ENCODE measurements around the gene TNS3.

Gene TNS3

DNA sequence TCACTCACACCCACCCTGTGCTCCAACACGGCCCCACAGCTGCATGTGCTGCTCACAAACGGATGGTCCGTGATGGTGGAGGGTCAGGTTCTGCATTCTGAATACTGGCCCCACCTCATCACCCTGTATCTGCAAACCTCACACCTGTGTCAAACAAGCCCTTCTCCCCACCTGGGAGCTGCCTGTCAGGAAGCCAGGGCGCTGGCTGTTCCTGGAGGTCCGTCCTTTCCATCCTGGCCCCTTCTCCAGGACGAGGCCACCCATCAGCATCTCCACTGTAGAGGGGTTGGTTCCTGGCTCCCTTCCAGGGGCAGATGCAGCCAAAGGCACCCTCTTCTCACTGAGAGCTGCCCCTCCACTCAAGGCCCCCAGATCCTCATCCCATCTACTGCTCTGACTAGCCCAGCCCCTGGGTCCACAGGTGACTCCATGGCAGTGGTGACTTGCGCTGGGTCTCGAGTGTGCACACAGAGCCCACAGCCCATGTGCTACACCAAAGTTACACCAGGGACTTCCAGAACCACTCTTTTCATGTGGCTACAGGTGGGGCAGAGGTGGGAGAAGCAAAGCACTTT, 229.4 kb downstream of the TNS3 start:
- DNase-seq (ENCODE audit: low read depth) = no peak
- no peak overlapping the region for H3K4me3 ChIP-seq (ENCODE audit: low read depth, low read length)
- TF ChIP-seq, protein P1, sequence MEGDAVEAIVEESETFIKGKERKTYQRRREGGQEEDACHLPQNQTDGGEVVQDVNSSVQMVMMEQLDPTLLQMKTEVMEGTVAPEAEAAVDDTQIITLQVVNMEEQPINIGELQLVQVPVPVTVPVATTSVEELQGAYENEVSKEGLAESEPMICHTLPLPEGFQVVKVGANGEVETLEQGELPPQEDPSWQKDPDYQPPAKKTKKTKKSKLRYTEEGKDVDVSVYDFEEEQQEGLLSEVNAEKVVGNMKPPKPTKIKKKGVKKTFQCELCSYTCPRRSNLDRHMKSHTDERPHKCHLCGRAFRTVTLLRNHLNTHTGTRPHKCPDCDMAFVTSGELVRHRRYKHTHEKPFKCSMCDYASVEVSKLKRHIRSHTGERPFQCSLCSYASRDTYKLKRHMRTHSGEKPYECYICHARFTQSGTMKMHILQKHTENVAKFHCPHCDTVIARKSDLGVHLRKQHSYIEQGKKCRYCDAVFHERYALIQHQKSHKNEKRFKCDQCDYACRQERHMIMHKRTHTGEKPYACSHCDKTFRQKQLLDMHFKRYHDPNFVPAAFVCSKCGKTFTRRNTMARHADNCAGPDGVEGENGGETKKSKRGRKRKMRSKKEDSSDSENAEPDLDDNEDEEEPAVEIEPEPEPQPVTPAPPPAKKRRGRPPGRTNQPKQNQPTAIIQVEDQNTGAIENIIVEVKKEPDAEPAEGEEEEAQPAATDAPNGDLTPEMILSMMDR (IDR thresholded peaks at IDR 0.05; ENCODE audit: low read depth, low read length) = no peak
- TF ChIP-seq, protein P2, sequence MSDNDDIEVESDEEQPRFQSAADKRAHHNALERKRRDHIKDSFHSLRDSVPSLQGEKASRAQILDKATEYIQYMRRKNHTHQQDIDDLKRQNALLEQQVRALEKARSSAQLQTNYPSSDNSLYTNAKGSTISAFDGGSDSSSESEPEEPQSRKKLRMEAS (IDR thresholded peaks at IDR 0.05; ENCODE audit: low read depth, low read length) = no peak
- no peak for TF ChIP-seq MYC (IDR thresholded peaks at IDR 0.05; ENCODE audit: low read depth, low read length)
- no peak for TF ChIP-seq POLR2A (IDR thresholded peaks at IDR 0.05; ENCODE audit: extremely low read depth, insufficient read length)

- TF ChIP-seq MYC (IDR thresholded peaks at IDR 0.05; ENCODE audit: low read depth, low read length) (no peak), POLR2A (IDR thresholded peaks at IDR 0.05; ENCODE audit: extremely low read depth, insufficient read length) (no peak)
- TF ChIP-seq, protein P2 (IDR thresholded peaks at IDR 0.05; ENCODE audit: low read depth, low read length) = no peak
- TF ChIP-seq, protein P1 (IDR thresholded peaks at IDR 0.05; ENCODE audit: low read depth, low read length) = no peak
- no peak overlapping the region for H3K4me3 ChIP-seq (ENCODE audit: low read depth, low read length)
- DNase-seq (ENCODE audit: low read depth) = peak; percentile 32
These were observed 230.4 kb downstream of the TNS3 start for GRCh38 chr7:47351233-47352154.

GRCh38 chr7:47350425-47350824, 231.5 kb downstream of the TNS3 start:
- no peak for TF ChIP-seq MYC (IDR thresholded peaks at IDR 0.05; ENCODE audit: low read depth, low read length)
- TF ChIP-seq, protein P1 (IDR thresholded peaks at IDR 0.05; ENCODE audit: low read depth, low read length) = no peak
- TF ChIP-seq, protein P2 (IDR thresholded peaks at IDR 0.05; ENCODE audit: low read depth, low read length) = no peak
- no peak for TF ChIP-seq POLR2A (IDR thresholded peaks at IDR 0.05; ENCODE audit: extremely low read depth, insufficient read length)
- no peak overlapping the region for H3K4me3 ChIP-seq (ENCODE audit: low read depth, low read length)
- DNase-seq (ENCODE audit: low read depth) = no peak

DNA sequence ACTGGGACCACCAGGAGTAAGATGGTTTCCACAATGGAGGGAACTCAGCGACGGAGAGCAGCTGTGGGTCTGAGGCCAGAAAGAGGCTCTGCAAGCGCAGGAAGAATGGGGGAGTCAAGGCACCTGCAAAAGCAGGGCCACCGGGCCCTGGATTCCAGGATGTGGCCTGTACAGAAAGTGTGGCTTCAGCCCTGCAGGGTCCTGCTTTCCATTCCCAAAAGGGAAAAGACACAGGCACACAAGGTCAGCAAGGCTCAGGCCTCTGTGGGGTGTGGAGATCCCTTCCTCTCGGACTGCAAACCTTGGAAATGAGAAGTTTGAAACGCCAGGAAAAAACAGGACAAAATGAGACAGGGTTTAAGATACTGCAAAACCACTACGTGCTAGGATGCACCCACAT, 232.5 kb downstream of the TNS3 start:
- TF ChIP-seq POLR2A (IDR thresholded peaks at IDR 0.05; ENCODE audit: extremely low read depth, insufficient read length) (no peak), MYC (IDR thresholded peaks at IDR 0.05; ENCODE audit: low read depth, low read length) (no peak)
- TF ChIP-seq, protein P2 (IDR thresholded peaks at IDR 0.05; ENCODE audit: low read depth, low read length) = no peak
- TF ChIP-seq, protein P1 (IDR thresholded peaks at IDR 0.05; ENCODE audit: low read depth, low read length) = no peak
- no peak for DNase-seq (ENCODE audit: low read depth)
- H3K4me3 ChIP-seq (ENCODE audit: low read depth, low read length) = no peak overlapping the region

DNA sequence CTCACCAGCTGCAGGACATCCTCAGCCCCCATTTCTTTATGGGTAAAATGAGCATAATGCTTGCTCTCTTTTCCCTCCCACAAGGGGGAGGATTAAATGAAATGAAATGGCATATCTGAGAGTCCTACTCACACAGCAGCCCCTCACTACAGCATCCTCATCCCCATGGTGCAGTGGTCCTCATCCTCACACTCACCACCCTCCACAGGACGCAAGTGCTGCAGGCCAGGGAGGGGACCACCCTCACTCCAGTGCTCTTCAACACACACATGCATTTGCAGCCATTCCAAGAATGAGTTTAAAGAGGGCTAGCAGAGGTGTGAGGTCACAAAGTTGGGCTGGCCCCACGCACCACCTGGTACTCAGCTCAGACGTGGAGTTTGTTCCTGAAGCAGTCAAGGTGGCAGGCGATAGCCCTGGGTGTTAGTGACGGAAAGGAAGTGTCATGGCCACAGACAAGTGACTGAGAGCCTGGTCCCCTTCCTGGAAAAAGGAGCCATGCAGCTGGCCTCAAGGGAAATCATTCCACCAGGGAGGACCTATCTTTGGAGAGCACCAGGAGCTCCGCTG, 234.0 kb downstream of the TNS3 start:
- TF ChIP-seq, protein P2 (IDR thresholded peaks at IDR 0.05; ENCODE audit: low read depth, low read length) = no peak
- TF ChIP-seq MYC (IDR thresholded peaks at IDR 0.05; ENCODE audit: low read depth, low read length) (no peak), POLR2A (IDR thresholded peaks at IDR 0.05; ENCODE audit: extremely low read depth, insufficient read length) (no peak)
- TF ChIP-seq, protein P1 (IDR thresholded peaks at IDR 0.05; ENCODE audit: low read depth, low read length) = no peak
- DNase-seq (ENCODE audit: low read depth) = no peak

More for the DNA sequence above, 234.0 kb downstream of the TNS3 start:
- H3K4me3 ChIP-seq (ENCODE audit: low read depth, low read length) = no peak overlapping the region
